Astrocyte of the spinal cord (primary cell): ENCODE data around the gene KDM6B.
A peak's percentile ranks its signal among the peaks of the same experiment; 100 is the strongest.

Experiments
- DNase-seq: peaks from one replicate; pipeline ENCODE4 v3.0.0; 2011; ENCODE audit warnings: low read depth, low spot score
- H3K4me3 ChIP-seq: 2 replicates; pipeline ENCODE4 v1.5.1; 2011; ENCODE audit warnings: low read depth, mild to moderate bottlenecking, low read length, moderate library complexity
- in situ Hi-C: cut with HindIII; loops from 2 replicates; pipeline ENCODE4 v1.10.0; 2017; ENCODE audit warnings: low sequenced_read_pairs
- TF ChIP-seq, protein P1 (sequence below): IDR thresholded peaks from 2 replicates; pipeline ENCODE4 v1.5.1; 2012; ENCODE audit warnings: low read depth, mild to moderate bottlenecking, low read length, inconsistent platforms

Gene KDM6B

DNA sequence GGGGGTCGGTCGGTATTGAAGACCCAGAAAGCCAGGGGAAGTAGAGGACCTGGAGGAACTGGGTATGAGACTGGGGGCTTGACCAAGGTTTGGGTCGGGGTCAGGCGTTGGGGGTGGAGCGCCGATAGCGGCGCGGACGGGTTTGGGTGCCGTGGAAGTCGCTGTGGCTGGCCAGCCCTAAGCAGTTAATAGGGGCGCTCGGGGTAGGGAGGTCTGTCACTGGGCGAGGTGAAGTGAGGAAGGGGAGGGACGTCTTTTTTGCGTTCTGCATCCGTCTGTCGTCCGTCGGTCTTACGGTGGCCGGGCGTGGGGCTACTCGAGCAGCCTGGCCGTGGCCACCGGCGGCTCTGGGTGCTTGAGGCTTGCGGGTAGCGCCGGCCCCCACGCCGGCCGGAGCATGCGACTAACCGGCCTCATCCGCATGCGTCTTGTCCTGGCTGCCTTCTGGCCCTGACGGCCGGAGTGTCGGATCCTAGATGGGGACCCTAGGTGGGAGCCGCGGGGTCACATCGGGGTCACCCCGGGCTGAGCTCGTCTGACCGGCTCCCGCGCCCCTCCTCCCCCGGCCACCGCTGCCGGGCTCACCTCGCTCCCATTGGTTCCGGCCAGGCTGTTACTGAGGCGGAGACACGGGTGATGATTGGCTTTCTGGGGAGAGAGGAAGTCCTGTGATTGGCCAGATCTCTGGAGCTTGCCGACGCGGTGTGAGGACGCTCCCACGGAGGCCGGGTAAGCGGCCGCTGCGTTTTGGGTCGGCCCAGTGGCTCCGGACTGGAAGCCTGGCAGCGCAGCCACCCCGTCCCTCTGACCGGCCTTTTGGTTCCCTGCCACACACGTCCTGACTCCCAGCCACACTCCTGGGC is 10.5 kb downstream of the KDM6B start:
- in situ Hi-C loops, result no loop called here
- H3K4me3 ChIP-seq, result peak overlapping the region; percentile 59
- DNase-seq, result peak; percentile 93
- TF ChIP-seq, protein P1, sequence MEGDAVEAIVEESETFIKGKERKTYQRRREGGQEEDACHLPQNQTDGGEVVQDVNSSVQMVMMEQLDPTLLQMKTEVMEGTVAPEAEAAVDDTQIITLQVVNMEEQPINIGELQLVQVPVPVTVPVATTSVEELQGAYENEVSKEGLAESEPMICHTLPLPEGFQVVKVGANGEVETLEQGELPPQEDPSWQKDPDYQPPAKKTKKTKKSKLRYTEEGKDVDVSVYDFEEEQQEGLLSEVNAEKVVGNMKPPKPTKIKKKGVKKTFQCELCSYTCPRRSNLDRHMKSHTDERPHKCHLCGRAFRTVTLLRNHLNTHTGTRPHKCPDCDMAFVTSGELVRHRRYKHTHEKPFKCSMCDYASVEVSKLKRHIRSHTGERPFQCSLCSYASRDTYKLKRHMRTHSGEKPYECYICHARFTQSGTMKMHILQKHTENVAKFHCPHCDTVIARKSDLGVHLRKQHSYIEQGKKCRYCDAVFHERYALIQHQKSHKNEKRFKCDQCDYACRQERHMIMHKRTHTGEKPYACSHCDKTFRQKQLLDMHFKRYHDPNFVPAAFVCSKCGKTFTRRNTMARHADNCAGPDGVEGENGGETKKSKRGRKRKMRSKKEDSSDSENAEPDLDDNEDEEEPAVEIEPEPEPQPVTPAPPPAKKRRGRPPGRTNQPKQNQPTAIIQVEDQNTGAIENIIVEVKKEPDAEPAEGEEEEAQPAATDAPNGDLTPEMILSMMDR, result no peak

DNA sequence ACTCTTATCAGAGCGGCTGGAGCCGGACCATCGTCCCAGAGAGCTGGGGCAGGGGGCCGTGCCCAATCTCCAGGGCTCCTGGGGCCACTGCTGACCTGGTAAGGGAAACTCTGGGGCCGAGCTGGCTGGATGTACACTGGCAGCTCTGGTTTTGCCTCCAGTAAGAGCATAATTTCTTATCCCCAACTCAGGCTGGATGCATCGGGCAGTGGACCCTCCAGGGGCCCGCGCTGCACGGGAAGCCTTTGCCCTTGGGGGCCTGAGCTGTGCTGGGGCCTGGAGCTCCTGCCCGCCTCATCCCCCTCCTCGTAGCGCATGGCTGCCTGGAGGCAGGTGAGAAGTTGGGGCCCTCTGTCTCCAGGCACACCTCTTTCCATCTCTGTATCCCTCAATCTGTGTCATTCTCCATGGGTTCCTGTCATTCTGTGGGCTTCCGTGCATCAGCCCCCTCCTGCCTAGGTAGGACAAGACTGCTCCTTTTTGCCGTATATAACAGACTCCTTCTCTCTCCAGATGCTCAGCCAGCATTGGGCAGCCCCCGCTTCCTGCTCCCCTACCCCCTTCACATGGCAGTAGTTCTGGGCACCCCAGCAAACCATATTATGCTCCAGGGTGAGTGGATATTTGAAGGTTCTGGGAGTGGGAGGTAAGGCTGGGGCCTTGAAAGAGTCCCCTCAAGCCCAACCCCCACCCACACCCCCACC is 11.5 kb downstream of the KDM6B start:
- no peak for DNase-seq
- TF ChIP-seq, protein P1, result no peak
- in situ Hi-C loops, result no loop called here
- peak overlapping the region; percentile 59 for H3K4me3 ChIP-seq

DNA sequence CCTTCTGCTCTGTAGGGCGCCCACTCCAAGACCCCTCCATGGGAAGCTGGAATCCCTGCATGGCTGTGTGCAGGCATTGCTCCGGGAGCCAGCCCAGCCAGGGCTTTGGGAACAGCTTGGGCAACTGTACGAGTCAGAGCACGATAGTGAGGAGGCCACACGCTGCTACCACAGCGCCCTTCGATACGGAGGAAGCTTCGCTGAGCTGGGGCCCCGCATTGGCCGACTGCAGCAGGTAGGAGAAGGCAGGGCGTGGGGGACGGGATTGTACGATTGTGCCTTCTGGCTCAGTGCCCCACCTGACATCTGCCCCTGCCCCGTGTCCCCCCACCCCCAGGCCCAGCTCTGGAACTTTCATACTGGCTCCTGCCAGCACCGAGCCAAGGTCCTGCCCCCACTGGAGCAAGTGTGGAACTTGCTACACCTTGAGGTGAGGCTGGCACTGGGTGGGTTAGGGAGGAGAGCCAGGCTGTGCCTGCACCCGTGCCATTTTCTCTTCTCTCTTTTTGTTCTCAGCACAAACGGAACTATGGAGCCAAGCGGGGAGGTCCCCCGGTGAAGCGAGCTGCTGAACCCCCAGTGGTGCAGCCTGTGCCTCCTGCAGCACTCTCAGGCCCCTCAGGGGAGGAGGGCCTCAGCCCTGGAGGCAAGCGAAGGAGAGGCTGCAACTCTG is 12.2 kb downstream of the KDM6B start:
- no peak for DNase-seq
- TF ChIP-seq, protein P1, result no peak
- H3K4me3 ChIP-seq, result no peak overlapping the region
- in situ Hi-C loops, result no loop called here

DNA sequence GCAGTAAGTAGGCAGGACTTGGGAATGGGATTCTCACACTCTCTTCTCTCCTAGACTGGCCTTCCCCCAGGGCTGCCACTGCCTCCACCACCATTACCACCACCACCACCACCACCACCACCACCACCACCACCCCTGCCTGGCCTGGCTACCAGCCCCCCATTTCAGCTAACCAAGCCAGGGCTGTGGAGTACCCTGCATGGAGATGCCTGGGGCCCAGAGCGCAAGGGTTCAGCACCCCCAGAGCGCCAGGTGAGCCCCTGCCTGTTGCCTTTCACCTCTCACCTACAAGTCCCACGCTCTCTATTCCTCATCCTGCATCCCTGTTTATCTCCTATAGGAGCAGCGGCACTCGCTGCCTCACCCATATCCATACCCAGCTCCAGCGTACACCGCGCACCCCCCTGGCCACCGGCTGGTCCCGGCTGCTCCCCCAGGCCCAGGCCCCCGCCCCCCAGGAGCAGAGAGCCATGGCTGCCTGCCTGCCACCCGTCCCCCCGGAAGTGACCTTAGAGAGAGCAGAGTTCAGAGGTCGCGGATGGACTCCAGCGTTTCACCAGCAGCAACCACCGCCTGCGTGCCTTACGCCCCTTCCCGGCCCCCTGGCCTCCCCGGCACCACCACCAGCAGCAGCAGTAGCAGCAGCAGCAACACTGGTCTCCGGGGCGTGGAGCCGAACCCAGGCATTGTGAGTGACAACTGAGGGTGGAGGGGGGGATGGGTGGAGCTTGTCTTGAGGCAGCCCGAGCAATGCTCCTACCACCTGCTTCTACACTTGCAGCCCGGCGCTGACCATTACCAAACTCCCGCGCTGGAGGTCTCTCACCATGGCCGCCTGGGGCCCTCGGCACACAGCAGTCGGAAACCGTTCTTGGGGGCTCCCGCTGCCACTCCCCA is 13.0 kb downstream of the KDM6B start:
- no peak overlapping the region for H3K4me3 ChIP-seq
- in situ Hi-C loops, result no loop called here
- DNase-seq, result no peak
- TF ChIP-seq, protein P1, result no peak

DNA sequence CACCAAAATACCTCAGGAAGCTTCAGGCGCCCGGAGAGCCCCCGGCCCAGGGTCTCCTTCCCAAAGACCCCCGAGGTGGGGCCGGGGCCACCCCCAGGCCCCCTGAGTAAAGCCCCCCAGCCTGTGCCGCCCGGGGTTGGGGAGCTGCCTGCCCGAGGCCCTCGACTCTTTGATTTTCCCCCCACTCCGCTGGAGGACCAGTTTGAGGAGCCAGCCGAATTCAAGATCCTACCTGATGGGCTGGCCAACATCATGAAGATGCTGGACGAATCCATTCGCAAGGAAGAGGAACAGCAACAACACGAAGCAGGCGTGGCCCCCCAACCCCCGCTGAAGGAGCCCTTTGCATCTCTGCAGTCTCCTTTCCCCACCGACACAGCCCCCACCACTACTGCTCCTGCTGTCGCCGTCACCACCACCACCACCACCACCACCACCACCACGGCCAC is 14.1 kb downstream of the KDM6B start:
- TF ChIP-seq, protein P1, result no peak
- no peak for DNase-seq
- in situ Hi-C loops, result no loop called here
- H3K4me3 ChIP-seq, result no peak overlapping the region

DNA sequence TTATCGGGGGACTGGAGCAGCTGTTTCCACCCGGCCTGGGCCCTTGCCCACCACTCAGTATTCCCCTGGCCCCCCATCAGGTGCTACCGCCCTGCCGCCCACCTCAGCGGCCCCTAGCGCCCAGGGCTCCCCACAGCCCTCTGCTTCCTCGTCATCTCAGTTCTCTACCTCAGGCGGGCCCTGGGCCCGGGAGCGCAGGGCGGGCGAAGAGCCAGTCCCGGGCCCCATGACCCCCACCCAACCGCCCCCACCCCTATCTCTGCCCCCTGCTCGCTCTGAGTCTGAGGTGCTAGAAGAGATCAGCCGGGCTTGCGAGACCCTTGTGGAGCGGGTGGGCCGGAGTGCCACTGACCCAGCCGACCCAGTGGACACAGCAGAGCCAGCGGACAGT is 14.7 kb downstream of the KDM6B start:
- H3K4me3 ChIP-seq, result no peak overlapping the region
- DNase-seq, result no peak
- TF ChIP-seq, protein P1, result no peak
- in situ Hi-C loops, result no loop called here
